SKM-1 (cell line): Measurements from ENCODE around the gene KATNB1.

Source experiments
- DNase-seq: peaks from one replicate; lab custom pipeline; 2025; ENCODE audit not compliant: unreplicated experiment; lab: John Stamatoyannopoulos, UW

KATNB1 gene

DNA sequence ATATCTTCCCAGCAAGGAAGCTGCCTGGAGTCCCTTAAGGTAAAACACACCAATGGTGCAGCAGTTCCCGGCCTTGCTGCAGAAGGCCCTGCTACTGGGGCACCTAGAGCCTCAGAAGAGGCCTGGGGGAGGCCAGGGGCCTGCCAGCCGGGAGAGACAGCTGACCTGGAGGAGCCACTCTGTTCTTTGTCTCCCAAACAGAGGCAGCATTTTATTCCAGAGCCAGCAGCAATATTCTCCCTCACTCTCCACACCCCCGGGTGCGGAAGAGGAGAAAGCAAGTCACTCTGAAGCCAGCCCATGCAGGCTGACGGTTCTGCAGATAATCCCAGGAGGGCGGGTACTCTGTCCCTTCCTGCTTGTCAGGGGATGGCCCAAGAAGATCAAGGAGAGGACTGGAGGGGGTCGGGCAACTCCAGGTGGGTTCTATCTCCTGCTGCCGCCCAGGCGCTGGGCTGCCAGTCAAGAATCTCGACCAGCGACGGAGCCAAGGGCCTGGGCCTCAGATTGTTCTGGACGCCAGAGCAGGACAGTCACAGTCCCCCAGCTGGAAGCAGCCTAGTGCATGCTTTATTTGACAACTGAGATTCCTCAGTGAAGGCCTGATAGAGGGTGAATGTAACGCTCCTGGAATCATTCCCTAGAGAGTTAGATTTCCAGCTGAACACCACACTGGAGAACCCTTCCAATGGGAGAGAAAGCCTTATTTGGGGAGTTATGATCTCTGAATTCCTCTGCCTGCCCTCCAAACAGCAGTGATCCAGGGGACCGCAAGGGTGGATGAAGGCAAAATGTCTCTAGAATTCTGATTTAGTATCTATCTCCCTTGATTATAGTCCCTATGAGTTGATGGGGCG lies 67.8 kb downstream of the KATNB1 start:
- DNase-seq: no peak

DNA sequence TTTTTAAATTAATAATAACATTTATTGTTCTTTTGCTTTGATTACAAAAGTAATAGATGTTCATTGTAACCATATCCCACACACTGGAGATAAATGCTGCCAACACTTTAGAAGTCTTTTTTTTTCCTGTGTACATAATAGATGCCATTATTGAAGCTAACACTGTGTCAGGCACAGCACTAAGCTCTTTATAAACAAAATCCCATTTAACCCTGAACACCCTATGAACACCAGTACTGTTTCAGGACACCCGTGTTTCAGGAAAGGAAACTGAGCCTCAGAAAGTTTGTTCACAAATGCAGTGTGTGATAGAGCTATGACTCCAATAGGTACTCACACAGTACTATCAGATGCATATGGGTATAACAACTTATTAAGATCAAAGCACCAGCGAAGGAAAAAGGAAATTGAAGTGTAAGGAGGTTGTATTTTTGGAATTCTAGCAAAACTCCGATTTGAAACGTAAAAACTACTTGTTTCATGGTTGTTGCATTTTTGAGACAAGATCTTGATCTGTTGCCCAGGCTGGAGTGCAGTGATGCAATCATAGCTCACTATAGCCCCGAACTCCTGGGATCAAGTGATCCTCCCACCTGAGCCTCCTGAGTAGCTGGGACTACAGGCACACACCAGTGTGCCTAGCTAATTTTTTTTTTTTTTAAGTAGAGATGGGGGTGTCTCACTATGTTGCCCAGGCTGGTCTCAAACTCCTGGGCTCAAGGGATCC lies 68.7 kb downstream of the KATNB1 start:
- no peak for DNase-seq

DNA sequence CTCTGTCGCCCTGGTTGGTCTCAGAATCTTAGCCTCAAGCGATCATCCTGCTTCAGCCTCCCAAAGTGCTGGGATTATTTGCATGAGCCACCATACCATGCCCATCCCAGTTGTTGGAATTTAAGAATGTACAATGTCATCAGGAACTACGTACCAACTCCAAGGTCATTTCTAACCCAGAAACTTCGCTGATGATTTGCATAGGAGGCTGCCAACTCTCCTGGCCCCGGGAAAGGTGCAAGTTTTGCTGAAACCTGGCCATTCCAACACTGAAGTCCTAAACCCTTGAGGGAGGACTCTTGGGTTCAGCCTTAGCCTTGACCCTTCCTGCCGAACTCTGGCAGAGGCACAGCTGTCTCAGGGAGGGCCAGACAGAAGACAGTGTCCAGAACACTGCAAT lies 69.6 kb downstream of the KATNB1 start:
- DNase-seq: no peak
